Caco-2 (cell line): ENCODE data around the gene ADGRD1. TPM values are rescaled to one million over a fixed set of nuclear protein-coding genes. Genes with fewer than 3 reads are reported as not detected.

Experiments used
- BruUV-seq: library from RNA; stranded (reverse); fragments of 400-500 nt; replicated peaks from 2 replicates; lab custom pipeline; 2021; lab: Mats Ljungman, UMichigan
- CTCF ChIA-PET: fragments of 300-600 bp; sonication (Branson Sonifier 250); formaldehyde crosslinking; loops from one replicate; lab custom pipeline; 2022; ENCODE audit warnings: antibody characterized with exemption; lab: Charles Lee
- POLR2A ChIA-PET: fragments of 300-600 bp; sonication (Branson Sonifier 250); formaldehyde crosslinking; loops from one replicate; lab custom pipeline; 2022; ENCODE audit warnings: antibody characterized with exemption; lab: Charles Lee
- DNase-seq, 2 experiments: peaks; one replicate each; pipeline versions ENCODE4 v3.0.0 to v3.0.0-alpha.2; 2020 to 2022
- H3K27me3 ChIP-seq: replicated peaks from 2 replicates; pipeline ENCODE4 v1.6.0; 2011; ENCODE audit warnings: low read length; ENCODE audit not compliant: control insufficient read depth, insufficient read depth
- H3K36me3 ChIP-seq: 2 replicates; pipeline ENCODE4 v1.5.1; 2011; ENCODE audit warnings: low read length; ENCODE audit not compliant: control insufficient read depth, insufficient read depth
- H3K4me1 ChIP-seq: fragments of 250-450 bp; sonication (Bioruptor Pico); 2 replicates; pipeline ENCODE4 v1.5.1; 2020; ENCODE audit warnings: mild to moderate bottlenecking
- H3K4me3 ChIP-seq: 2 replicates; pipeline ENCODE4 v1.5.1; 2011; ENCODE audit warnings: low read depth, mild to moderate bottlenecking, control low read depth, low read length
- H3K9me3 ChIP-seq: fragments of 250-450 bp; sonication (Bioruptor Pico); 2 replicates; pipeline ENCODE4 v1.5.1; 2020; ENCODE audit warnings: mild to moderate bottlenecking, moderate library complexity
- H3K27ac Mint-ChIP-seq: one replicate; pipeline ENCODE4 v1.8.0; 2022; ENCODE audit warnings: mixed read lengths; ENCODE audit not compliant: unreplicated experiment
- H3K27me3 Mint-ChIP-seq: one replicate; pipeline ENCODE4 v1.8.0; 2022; ENCODE audit warnings: mixed read lengths; ENCODE audit not compliant: insufficient read depth, unreplicated experiment
- H3K36me3 Mint-ChIP-seq: one replicate; pipeline ENCODE4 v1.8.0; 2022; ENCODE audit warnings: mild to moderate bottlenecking, mixed read lengths; ENCODE audit not compliant: insufficient read depth, unreplicated experiment
- H3K4me1 Mint-ChIP-seq: one replicate; pipeline ENCODE4 v1.8.0; 2022; ENCODE audit warnings: low read depth, mixed read lengths; ENCODE audit not compliant: unreplicated experiment
- H3K4me3 Mint-ChIP-seq: one replicate; pipeline ENCODE4 v1.8.0; 2022; ENCODE audit warnings: mild to moderate bottlenecking, moderate library complexity, mixed read lengths; ENCODE audit not compliant: unreplicated experiment
- H3K9me3 Mint-ChIP-seq: one replicate; pipeline ENCODE4 v1.8.0; 2022; ENCODE audit warnings: mixed read lengths; ENCODE audit not compliant: unreplicated experiment
- intact Hi-C: fragments of 100-400 bp; cut with micrococcal nuclease; formaldehyde crosslinking; loops from one replicate; pipeline ENCODE4 v1.10.0; 2022; ENCODE audit not compliant: unreplicated experiment
- total RNA-seq: library from RNA; stranded (reverse); gene quantifications from 2 replicates; pipeline ENCODE4 v1.2.3, GENCODE V29; 2022
- TF ChIP-seq, protein P1 (sequence below), 2 experiments: fragments of 200-600 bp in 1 of 2; IDR thresholded peaks; 1 replicate in 1 of 2; 2 replicates in 1 of 2; pipeline versions ENCODE4 v1.5.1 to v1.8.0; 2011 to 2022; ENCODE audit warnings: antibody characterized with exemption in 1 of 2, control low read depth in 1 of 2, inconsistent platforms in 1 of 2, low read depth in 1 of 2, low read length in 1 of 2, mild to moderate bottlenecking in 1 of 2, moderate library complexity in 1 of 2; ENCODE audit not compliant: insufficient read depth in 1 of 2, severe bottlenecking in 1 of 2, unreplicated experiment in 1 of 2

The ADGRD1 gene
- total RNA-seq, 1 experiment from 2014 or later: 3.6 TPM

DNA sequence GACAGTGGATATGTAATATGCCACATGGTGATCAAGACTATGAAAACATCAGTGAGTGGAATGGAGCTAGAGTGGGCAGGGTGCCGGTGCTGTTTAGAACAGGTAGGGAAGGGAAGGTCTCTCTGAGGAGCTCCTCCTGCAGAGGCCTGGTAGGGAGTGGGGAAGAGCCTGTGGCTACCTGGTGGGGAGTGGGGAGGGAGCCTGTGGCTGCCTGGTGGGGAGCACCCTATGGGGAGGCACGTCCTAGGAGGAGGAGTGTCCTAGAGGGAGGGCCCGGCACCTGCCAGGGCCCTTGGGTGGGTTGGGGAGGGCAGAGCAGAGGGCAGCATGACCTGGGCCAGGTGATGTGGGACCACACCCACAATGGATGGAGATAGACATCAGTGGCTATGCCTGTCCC lies 122.6 kb downstream of the ADGRD1 start:
- intact Hi-C loops: no loop called here
- Mint-ChIP-seq H3K4me3 (no peak overlapping the region), H3K4me1 (no peaks in the 10 kb centered on the region), H3K36me3 (no peaks in the 10 kb centered on the region), H3K27me3 (peaks cover 3% of the 10 kb centered on the region), H3K9me3 (no peaks in the 10 kb centered on the region), H3K27ac (no peak overlapping the region)
- H3K36me3 ChIP-seq: no peaks in the 10 kb centered on the region
- ChIA-PET POLR2A (no interaction called here), CTCF (no interaction called here)
- BruUV-seq: no TSS peak
- TF ChIP-seq, protein P1, sequence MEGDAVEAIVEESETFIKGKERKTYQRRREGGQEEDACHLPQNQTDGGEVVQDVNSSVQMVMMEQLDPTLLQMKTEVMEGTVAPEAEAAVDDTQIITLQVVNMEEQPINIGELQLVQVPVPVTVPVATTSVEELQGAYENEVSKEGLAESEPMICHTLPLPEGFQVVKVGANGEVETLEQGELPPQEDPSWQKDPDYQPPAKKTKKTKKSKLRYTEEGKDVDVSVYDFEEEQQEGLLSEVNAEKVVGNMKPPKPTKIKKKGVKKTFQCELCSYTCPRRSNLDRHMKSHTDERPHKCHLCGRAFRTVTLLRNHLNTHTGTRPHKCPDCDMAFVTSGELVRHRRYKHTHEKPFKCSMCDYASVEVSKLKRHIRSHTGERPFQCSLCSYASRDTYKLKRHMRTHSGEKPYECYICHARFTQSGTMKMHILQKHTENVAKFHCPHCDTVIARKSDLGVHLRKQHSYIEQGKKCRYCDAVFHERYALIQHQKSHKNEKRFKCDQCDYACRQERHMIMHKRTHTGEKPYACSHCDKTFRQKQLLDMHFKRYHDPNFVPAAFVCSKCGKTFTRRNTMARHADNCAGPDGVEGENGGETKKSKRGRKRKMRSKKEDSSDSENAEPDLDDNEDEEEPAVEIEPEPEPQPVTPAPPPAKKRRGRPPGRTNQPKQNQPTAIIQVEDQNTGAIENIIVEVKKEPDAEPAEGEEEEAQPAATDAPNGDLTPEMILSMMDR (IDR thresholded peaks at IDR 0.05; ENCODE audit: insufficient read depth in 1 of 2, low read depth in 1 of 2, low read length in 1 of 2, severe bottlenecking in 1 of 2, unreplicated experiment in 1 of 2): no peak
- DNase-seq: no peak
- no peak overlapping the region for H3K4me3 ChIP-seq
- no peaks in the 10 kb centered on the region for H3K9me3 ChIP-seq
- no peaks in the 10 kb centered on the region for H3K27me3 ChIP-seq
- H3K4me1 ChIP-seq: no peaks in the 10 kb centered on the region

DNA sequence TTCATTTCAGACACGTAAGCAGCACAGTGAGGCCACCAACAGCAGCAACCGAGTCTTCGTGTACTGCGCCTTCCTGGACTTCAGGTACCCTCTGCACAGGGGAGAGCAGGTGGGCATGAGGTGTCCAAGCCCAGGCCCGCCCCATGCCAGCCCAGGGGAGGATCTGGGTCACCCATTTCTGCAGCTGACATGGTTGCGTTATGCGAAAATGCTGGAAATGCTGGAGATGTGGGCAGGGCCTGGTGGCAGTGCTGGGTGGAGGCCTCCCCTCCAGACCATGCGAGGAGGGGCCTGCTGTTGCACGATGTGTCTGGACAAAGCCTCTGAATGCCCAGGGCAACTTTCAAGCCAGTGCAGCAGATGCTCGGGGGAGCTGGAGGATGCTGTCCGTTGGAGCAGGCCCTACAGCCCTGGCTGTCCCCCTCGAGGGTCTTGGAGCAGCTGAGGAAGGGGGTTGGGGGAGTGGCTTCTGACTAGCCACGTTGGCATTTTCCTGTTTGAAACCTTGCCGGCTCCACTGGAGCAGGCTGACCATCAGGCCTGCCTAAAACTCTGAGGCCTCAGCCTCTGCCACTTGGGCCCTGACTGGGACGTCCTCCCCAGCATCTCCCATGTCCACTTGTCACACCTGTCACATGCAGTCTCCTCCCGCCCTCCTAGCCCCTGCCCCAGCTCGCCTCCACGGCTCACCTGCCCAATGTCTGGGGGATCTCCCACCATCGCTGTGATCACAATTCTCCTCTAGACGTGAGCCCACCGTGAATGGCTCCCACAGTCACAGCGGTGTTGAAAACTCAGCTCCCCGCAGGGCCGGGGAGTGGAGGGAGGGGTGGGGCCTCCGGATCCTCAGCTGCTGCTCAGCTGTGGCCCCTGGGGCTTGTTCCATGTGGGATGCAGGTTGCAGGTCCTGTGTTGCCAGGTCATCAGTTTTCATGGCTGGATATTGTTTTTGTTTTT lies 123.4 kb downstream of the ADGRD1 start:
- Mint-ChIP-seq H3K36me3 (no peaks in the 10 kb centered on the region), H3K9me3 (no peaks in the 10 kb centered on the region), H3K4me1 (no peaks in the 10 kb centered on the region), H3K27me3 (peaks cover 8% of the 10 kb centered on the region), H3K4me3 (no peak overlapping the region), H3K27ac (no peak overlapping the region)
- TF ChIP-seq, protein P1 (IDR thresholded peaks at IDR 0.05; ENCODE audit: insufficient read depth in 1 of 2, low read depth in 1 of 2, low read length in 1 of 2, severe bottlenecking in 1 of 2, unreplicated experiment in 1 of 2): no peak
- no peak for DNase-seq
- Histone ChIP-seq H3K4me1 (no peaks in the 10 kb centered on the region), H3K9me3 (no peaks in the 10 kb centered on the region), H3K4me3 (no peak overlapping the region), H3K27me3 (no peaks in the 10 kb centered on the region), H3K36me3 (no peaks in the 10 kb centered on the region)
- ChIA-PET POLR2A (no interaction called here), CTCF (no interaction called here)
- intact Hi-C loops: no loop called here
- BruUV-seq: no TSS peak

DNA sequence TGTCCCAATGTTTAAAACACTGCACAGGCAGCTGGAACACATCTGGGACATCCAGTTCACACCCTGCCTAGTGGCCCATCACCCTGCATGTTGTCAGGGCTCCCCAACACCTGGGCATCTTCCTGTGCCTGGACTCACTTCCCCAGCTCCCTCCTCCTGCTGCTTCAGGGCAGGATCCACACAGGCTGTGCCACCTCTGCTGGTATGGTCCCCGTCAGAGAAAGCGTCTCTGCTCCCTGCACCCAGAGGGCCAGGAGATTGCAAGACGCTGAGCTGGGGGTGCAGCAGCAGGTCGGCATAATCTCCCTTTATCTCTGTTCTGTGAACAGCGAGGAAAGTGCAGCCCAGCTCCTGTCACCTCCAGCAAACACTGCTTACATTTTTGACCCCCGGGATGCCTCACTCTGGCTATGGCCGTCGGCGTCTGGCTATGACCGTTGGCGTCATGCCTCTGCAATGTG lies 124.3 kb downstream of the ADGRD1 start:
- ChIA-PET POLR2A (no interaction called here), CTCF (no interaction called here)
- H3K4me3 Mint-ChIP-seq: no peak overlapping the region
- Histone ChIP-seq H3K4me3 (no peak overlapping the region), H3K27me3 (no peaks in the 10 kb centered on the region), H3K36me3 (no peaks in the 10 kb centered on the region), H3K9me3 (no peaks in the 10 kb centered on the region), H3K4me1 (no peaks in the 10 kb centered on the region)
- H3K4me1 Mint-ChIP-seq: no peaks in the 10 kb centered on the region
- H3K27ac Mint-ChIP-seq: no peak overlapping the region
- TF ChIP-seq, protein P1 (IDR thresholded peaks at IDR 0.05; ENCODE audit: insufficient read depth in 1 of 2, low read depth in 1 of 2, low read length in 1 of 2, severe bottlenecking in 1 of 2, unreplicated experiment in 1 of 2): no peak
- DNase-seq: no peak
- no peaks in the 10 kb centered on the region for H3K36me3 Mint-ChIP-seq
- H3K9me3 Mint-ChIP-seq: no peaks in the 10 kb centered on the region
- peaks cover 9% of the 10 kb centered on the region for H3K27me3 Mint-ChIP-seq
- BruUV-seq: no TSS peak
- intact Hi-C loops: no loop called here
